GM19193 (cell line): Measurements from ENCODE around the gene MAB21L1.

ENCODE experiments used
- POLR2A ChIP-seq: IDR thresholded peaks from 4 replicates; pipeline ENCODE4 v1.6.1; 2011; ENCODE audit not compliant: insufficient read depth, insufficient read length; ENCODE audit errors: extremely low read depth

Gene MAB21L1

GRCh38 chr13:35489050-35489449 lies 12.6 kb upstream of the MAB21L1 start:
- no peak for TF ChIP-seq POLR2A

DNA sequence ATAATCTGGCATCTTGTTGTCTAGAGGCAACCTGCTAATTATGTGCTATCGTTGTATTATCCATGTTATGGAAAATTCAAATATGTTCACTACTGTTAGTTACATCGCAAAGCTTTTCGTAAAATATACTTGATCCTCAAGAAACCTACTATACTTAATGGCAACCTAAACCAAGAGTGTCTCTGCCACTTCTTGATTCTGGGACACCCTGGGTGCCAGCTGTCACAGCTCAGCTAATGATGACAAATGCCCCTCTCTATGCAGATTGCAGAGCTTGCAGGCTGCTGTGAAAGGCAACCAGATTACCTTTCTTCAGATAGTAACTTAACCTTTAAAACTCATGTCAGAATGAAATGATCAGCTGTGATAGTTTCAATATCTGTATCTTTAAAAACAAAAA lies 8.9 kb upstream of the MAB21L1 start:
- no peak for TF ChIP-seq POLR2A

DNA sequence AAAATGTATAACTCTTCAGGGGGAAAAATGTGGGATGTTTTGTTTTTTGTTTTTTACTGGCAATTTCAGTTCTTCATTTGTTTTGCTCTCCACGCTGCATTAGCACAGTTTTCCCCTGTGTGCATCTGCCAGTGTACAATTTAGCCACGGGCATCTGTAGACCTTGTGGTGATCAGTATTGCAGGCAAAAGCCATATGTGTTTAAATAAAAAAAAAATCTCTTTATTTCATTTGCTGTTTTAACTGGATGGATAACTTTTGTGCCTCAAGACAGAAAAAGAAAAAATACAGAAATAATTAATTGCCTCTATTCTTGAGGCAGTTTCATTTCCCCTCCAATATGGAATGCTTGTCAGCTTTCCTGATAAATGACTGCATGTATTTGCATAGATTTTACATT lies 7.9 kb upstream of the MAB21L1 start:
- TF ChIP-seq POLR2A, result no peak

GRCh38 chr13:35483761-35484160 lies 7.3 kb upstream of the MAB21L1 start:
- TF ChIP-seq POLR2A, result no peak

- no peak for TF ChIP-seq POLR2A
Observed at GRCh38 chr13:35482527-35482926, 6.0 kb upstream of the MAB21L1 start.

- TF ChIP-seq POLR2A, result no peak
Observed at GRCh38 chr13:35481777-35482176, 5.3 kb upstream of the MAB21L1 start.

GRCh38 chr13:35480346-35480745 lies 3.9 kb upstream of the MAB21L1 start:
- no peak for TF ChIP-seq POLR2A

DNA sequence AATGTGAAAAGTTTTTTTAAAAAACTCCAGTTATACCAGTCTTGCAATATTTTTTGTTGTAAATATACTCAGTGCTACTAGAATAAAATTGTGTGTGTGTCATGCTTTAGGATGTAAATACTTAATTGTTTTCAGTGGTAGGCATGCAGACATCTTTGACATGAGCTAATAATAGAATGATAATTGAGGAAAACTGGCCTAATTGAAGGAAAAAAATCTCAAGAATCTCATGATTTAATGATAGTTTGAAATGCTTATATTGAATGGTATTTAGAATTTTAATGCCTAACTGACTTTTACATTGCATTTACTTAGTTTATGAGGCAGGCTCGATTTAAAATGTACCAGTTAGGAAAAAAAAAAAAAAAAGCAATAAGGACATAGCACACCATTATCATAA lies 3.2 kb upstream of the MAB21L1 start:
- TF ChIP-seq POLR2A, result no peak

DNA sequence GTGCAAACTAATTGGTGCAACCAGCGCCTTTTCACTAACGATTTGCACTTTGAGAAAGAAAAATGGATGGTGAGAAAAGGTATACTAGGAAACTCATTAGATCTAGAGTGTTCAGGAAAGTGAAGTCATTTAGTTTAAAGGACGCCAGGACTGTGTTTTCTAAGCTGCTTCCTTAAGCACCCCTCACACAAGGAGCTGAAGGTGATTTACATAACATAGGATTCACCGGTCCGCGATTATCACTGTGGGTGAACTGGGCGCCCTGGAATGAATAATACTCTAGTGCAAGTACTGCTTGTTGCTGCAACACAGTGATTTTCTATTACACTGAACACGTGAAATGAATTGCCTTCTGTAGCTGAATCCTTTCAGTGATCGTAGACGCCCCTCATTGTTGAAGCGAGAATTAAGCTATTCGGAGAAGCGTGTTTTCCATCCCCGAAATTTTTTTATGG lies 2.6 kb upstream of the MAB21L1 start:
- TF ChIP-seq POLR2A, result no peak

GRCh38 chr13:35478271-35479037 lies 2.0 kb upstream of the MAB21L1 start:
- TF ChIP-seq POLR2A, result no peak

GRCh38 chr13:35477386-35477946 lies 977 bp upstream of the MAB21L1 start:
- no peak for TF ChIP-seq POLR2A

DNA sequence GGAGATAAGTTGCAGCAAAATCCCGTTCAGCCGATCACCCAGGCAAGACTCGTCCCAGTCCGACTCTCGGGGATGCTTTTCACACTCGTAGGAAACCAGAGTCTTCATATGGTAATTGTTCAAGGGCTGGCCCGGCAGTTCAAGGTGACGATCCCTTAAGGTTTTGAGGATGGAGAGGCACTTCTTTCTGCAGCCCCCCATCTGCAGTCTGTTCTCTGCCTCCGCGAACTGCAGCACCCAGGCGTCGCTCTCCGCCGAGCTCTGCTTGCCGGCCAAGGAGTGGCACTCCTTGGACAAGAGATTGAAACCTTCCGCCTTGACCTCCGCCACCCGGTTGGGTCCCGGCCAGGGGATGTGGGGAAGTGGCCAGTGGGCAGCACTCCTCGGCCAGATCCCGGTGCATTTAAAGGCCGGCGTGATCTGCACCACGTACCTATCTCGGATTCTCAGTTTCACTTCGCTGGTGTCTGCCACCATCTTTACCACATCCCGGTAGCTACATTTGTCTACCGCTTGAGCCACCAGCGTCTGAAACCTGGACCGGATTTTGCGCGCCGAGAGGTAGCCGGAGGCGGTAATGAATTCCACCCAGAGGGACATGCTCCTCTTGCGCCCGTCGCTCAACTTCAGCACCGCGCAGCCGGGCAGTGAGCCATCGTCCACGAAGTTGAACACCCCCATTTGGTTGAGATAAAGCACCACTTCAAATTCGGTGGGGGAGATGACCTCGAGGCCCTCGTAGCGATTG lies 1.1 kb downstream of the MAB21L1 start:
- no peak for TF ChIP-seq POLR2A

DNA sequence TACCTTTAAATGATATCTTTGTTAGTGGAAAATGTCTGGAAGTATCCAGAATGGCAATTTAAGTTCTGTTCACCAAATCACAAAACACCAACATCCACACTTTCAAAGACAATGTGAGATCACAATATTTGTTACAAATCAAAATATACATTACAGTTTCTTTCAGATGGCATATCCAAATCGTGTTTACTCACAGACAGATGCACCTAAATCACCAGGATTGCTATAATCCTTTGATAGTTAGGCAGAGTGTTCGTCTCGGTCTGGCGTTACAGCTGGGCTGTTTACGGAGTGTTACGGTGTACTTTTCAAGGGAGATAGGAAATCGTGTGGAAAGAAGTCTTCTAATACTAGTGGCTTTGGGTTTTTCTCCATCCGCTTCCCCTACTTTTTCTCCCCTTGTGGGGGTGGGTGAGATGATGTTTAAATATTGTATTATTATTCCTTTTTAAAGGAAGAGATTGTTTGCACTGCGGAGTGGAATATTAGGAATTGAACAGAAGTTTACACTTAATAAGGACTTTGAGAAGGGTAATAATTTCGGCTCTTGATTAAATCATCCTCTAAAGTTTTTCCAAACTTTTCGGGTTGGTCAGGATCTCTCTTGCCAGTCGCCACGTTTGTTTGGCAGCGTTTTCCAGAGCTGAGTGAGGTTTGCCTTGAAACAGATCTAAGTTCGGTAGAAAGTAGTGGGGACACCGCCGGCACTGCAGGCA lies 1.8 kb downstream of the MAB21L1 start:
- TF ChIP-seq POLR2A, result no peak

DNA sequence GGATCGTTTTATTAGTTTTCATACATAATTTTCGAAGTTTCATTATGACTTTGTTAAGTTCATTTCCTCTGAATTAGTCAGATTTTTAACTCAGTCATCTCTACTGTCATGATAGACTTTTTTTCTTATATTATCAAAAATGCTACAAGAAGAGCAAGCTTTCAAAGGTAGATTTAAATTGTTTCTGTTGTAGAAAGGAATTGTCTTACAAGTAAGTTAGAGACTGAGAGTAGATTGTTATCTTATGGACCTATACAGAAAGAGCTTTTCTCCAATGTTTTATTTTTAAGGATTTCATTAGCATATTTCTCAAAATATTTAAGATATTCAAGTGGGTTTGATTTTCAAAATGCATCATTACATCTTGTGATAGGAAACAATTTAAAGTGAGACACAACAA lies 2.7 kb downstream of the MAB21L1 start:
- no peak for TF ChIP-seq POLR2A

GRCh38 chr13:35473206-35473775 lies 3.2 kb downstream of the MAB21L1 start:
- TF ChIP-seq POLR2A, result no peak

DNA sequence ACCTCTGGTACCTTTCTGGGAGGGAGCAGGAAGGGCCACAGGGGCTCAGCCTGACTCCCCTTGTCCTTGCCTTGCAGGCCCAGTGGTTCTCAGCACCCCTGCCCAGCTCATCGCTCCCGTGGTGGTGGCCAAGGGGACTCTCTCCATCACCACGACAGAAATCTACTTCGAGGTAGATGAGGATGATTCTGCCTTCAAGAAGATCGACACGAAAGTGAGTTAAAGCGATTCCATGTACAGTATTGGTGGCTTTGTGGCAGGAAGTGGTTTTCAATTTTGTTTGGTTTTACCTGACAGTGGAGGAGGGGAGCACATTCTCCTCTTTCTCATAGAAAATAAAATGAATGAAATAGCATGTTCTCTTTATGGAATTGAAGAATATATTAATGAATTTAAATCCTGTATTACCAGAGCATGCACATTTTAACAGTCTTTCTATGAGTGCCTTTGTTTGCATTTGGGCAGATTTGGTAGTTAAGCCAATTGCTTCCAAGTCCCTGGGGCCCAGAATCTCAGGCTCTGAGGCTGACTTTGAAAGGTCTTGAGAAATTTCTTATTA lies 4.1 kb downstream of the MAB21L1 start:
- no peak for TF ChIP-seq POLR2A
